ENCODE measurements around the gene LY6G6F. TPM values are rescaled to one million over a fixed set of nuclear protein-coding genes. Genes with fewer than 3 reads are reported as not detected.

Gene LY6G6F
- total RNA-seq (2021): not detected in 2 replicates
- not detected for Bru-seq, nascent RNA
- BruChase-seq, experiment 1, labeled RNA remaining after a 2-hour chase: not detected
- not detected for BruChase-seq, experiment 2, labeled RNA remaining after a 6-hour chase
- long read RNA-seq: 0 reads

- Histone ChIP-seq H3K27me3 (replicated peaks; ENCODE audit: insufficient read depth, low read depth, low read length, poor library complexity) (no peaks in the 10 kb centered on the region), H3K27ac (ENCODE audit: low read depth, low read length, poor library complexity, severe bottlenecking) (no peak within 1 kb of the TSS), H3K9me3 (ENCODE audit: low read depth, low read length, poor library complexity, severe bottlenecking) (no peaks in the 10 kb centered on the region), H3K4me3 (ENCODE audit: low read depth, low read length, poor library complexity, severe bottlenecking) (no peak within 1 kb of the TSS), H3K4me1 (ENCODE audit: insufficient read depth, low read length, poor library complexity, severe bottlenecking) (peaks cover 4% of the 10 kb centered on the region), H3K36me3 (ENCODE audit: insufficient read depth, low read length, poor library complexity, severe bottlenecking) (no peaks in the 10 kb centered on the region)
- ChIA-PET CTCF (no interaction called here), POLR2A (ENCODE audit: low non-redundant PET) (no interaction called here)
- no peak for TF ChIP-seq EZH2 (IDR thresholded peaks at IDR 0.05; ENCODE audit: borderline replicate concordance, low read depth, low read length, poor library complexity, severe bottlenecking)
- TF ChIP-seq, protein P1, sequence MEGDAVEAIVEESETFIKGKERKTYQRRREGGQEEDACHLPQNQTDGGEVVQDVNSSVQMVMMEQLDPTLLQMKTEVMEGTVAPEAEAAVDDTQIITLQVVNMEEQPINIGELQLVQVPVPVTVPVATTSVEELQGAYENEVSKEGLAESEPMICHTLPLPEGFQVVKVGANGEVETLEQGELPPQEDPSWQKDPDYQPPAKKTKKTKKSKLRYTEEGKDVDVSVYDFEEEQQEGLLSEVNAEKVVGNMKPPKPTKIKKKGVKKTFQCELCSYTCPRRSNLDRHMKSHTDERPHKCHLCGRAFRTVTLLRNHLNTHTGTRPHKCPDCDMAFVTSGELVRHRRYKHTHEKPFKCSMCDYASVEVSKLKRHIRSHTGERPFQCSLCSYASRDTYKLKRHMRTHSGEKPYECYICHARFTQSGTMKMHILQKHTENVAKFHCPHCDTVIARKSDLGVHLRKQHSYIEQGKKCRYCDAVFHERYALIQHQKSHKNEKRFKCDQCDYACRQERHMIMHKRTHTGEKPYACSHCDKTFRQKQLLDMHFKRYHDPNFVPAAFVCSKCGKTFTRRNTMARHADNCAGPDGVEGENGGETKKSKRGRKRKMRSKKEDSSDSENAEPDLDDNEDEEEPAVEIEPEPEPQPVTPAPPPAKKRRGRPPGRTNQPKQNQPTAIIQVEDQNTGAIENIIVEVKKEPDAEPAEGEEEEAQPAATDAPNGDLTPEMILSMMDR (conservative IDR thresholded peaks at IDR 0.05; ENCODE audit: low read depth, low read length): no peak
- intact Hi-C loops (cut with micrococcal nuclease; ENCODE audit: unreplicated experiment): no loop called here
- no peak for DNase-seq (ENCODE audit: low spot score)
- no TSS peak for BruUV-seq (replicated peaks)
These were observed at the start of gene LY6G6F for GRCh38 chr6:31706599-31706998. LY6G6F (plus strand) TSS chr6:31706866; CDS start chr6:31706907, 41 bp downstream.

DNA sequence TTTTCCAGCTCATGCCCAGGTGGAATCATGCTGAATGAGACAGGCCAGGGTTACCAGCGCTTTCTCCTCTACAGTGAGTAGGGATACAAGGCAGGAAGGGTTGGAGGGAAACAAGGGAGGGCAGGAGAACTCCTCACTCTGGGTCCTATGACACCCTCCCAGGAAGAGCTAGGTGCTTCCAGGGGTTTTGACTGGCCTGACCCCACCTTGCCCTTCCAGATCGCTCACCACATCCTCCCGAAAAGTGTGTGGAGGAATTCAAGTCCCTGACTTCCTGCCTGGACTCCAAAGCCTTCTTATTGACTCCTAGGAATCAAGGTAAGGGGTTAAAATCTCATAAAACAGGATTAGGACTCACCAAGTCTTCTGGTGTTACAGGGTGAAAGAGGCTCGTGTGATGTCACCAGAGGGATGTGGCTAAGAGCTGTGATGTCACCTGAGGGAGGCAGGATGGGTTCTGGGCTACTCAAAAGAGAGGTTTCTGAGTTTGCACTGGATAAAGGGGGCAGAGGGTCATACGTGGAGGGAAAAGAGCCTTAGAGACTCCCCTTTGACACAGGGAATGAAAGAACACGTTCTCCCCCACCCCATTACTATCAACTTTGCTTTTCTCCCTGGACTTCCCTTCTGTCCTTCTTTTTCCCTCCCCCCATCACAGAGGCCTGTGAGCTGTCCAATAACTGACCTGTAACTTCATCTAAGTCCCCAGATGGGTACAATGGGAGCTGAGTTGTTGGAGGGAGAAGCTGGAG lies 49.1 kb upstream of the LY6G6F start:
- no peak for DNase-seq (ENCODE audit: low spot score)
- no peaks in the 10 kb centered on the region for H3K27me3 ChIP-seq (replicated peaks; ENCODE audit: insufficient read depth, low read depth, low read length, poor library complexity)
- TF ChIP-seq EZH2 (IDR thresholded peaks at IDR 0.05; ENCODE audit: borderline replicate concordance, low read depth, low read length, poor library complexity, severe bottlenecking): no peak
- TF ChIP-seq, protein P1 (conservative IDR thresholded peaks at IDR 0.05; ENCODE audit: low read depth, low read length): no peak
- ChIA-PET POLR2A (ENCODE audit: low non-redundant PET) (interaction anchor here (0.6 kb wide), 1 partner anchor 162 kb away, joined by 4 read pairs; no protein-coding TSS in a partner anchor), CTCF (no interaction called here)
- intact Hi-C loops (cut with micrococcal nuclease; ENCODE audit: unreplicated experiment): loop anchor here (10.0 kb wide), 1 partner anchor 113 kb away; the partner anchor contains the start of genes ATP6V1G2, DDX39B and NFKBIL1
- H3K27ac ChIP-seq (ENCODE audit: low read depth, low read length, poor library complexity, severe bottlenecking): peak overlapping the region; percentile 88
- H3K4me1 ChIP-seq (ENCODE audit: insufficient read depth, low read length, poor library complexity, severe bottlenecking): peaks cover 28% of the 10 kb centered on the region
- peak overlapping the region; percentile 83 for H3K4me3 ChIP-seq (ENCODE audit: low read depth, low read length, poor library complexity, severe bottlenecking)
- H3K36me3 ChIP-seq (ENCODE audit: insufficient read depth, low read length, poor library complexity, severe bottlenecking): peaks cover 11% of the 10 kb centered on the region
- BruUV-seq (replicated peaks): no TSS peak
- no peaks in the 10 kb centered on the region for H3K9me3 ChIP-seq (ENCODE audit: low read depth, low read length, poor library complexity, severe bottlenecking)

DNA sequence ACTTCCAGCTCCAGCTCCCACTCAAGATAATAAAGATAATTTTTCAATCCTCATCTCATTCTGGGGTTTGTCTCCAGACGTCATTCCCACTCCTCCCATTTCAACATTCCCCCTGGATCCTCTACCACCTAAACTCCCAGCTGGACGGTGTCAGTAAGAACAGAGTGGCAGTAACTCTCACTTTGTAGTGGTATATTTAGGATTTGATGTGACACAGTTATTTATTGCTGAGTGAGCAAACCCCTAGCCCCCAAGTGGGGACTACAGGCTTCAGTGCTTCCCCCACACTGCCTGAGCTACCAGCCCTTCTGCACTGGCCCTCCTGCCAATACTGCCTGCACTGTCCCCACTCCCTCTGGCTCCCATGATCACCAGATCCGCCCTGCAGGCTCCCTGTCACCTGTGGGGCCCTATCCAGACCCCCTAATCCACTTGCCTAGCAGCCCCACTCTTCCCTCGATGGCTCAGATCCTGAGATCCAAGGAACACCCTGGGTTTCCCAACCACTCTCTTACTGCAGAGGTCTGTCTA lies 48.4 kb upstream of the LY6G6F start:
- H3K9me3 ChIP-seq (ENCODE audit: low read depth, low read length, poor library complexity, severe bottlenecking): no peaks in the 10 kb centered on the region
- peak overlapping the region; percentile 83 for H3K4me3 ChIP-seq (ENCODE audit: low read depth, low read length, poor library complexity, severe bottlenecking)
- no peak for TF ChIP-seq EZH2 (IDR thresholded peaks at IDR 0.05; ENCODE audit: borderline replicate concordance, low read depth, low read length, poor library complexity, severe bottlenecking)
- TF ChIP-seq, protein P1 (conservative IDR thresholded peaks at IDR 0.05; ENCODE audit: low read depth, low read length): no peak
- CTCF ChIA-PET: no interaction called here
- intact Hi-C loops (cut with micrococcal nuclease; ENCODE audit: unreplicated experiment): loop anchor here (10.0 kb wide), 1 partner anchor 113 kb away; the partner anchor contains the start of genes ATP6V1G2, DDX39B and NFKBIL1
- peaks cover 15% of the 10 kb centered on the region for H3K36me3 ChIP-seq (ENCODE audit: insufficient read depth, low read length, poor library complexity, severe bottlenecking)
- no peaks in the 10 kb centered on the region for H3K27me3 ChIP-seq (replicated peaks; ENCODE audit: insufficient read depth, low read depth, low read length, poor library complexity)
- peaks cover 33% of the 10 kb centered on the region for H3K4me1 ChIP-seq (ENCODE audit: insufficient read depth, low read length, poor library complexity, severe bottlenecking)
- POLR2A ChIA-PET (ENCODE audit: low non-redundant PET): interaction anchor here (0.6 kb wide), 1 partner anchor 162 kb away, joined by 4 read pairs; no protein-coding TSS in a partner anchor
- peak overlapping the region; percentile 88 for H3K27ac ChIP-seq (ENCODE audit: low read depth, low read length, poor library complexity, severe bottlenecking)
- no TSS peak for BruUV-seq (replicated peaks)
- no peak for DNase-seq (ENCODE audit: low spot score)

All from A673 (cell line).